Subcutaneous adipose tissue (tissue), 4 donors: Measurements from ENCODE around the gene MYF5. TPM values are rescaled to one million over a fixed set of nuclear protein-coding genes. Genes with fewer than 3 reads are reported as not detected.

Experiments
- total RNA-seq, 4 donors: library from RNA; depleted of rRNA; stranded (reverse); fragments of >200 nt; gene quantifications; one replicate each; pipeline ENCODE4 v1.1.0, GENCODE V29; 2016
- TF ChIP-seq, protein P1 (sequence below): fragments of 450-650 bp; IDR thresholded peaks from one replicate; pipeline ENCODE4 v1.5.1; 2016; ENCODE audit warnings: low read depth, mild to moderate bottlenecking, control low read depth, antibody characterized with exemption, moderate library complexity

Gene MYF5
- total RNA-seq, 4 donors from 2014 or later, result not detected

DNA sequence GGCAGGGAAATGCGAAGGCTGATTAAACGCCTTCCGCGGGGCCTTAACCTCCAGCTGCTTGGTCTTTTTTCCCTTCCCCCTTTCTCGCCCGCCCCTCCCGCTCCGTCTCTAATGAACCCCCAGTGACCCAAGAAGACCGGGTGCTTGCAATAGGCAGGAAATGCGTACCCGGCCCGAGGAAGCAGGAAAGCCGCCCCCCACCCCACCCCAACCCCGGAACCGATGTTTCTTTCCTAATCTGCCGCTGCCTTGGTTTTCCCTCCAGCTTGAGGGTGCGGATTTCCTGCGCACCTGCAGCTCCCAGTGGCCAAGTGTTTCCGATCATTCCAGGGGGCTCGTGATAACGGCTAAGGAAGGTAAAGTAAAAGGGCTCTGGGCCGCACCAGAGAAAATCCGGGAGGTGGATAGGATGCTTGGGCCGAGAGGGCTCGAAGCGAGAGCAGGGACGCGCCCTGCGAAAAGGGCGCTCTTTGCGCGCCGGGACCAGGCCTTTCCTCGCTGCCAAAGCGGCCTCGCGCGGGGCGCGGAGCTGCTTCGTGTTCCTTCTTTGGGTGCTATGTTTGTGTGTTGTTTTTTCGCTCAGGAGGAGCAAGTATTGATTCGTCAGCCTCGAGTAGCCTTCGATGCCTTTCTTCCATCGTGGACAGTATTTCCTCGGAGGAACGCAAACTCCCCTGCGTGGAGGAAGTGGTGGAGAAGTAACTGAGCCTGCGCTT lies 8.3 kb upstream of the MYF5 start:
- TF ChIP-seq, protein P1, sequence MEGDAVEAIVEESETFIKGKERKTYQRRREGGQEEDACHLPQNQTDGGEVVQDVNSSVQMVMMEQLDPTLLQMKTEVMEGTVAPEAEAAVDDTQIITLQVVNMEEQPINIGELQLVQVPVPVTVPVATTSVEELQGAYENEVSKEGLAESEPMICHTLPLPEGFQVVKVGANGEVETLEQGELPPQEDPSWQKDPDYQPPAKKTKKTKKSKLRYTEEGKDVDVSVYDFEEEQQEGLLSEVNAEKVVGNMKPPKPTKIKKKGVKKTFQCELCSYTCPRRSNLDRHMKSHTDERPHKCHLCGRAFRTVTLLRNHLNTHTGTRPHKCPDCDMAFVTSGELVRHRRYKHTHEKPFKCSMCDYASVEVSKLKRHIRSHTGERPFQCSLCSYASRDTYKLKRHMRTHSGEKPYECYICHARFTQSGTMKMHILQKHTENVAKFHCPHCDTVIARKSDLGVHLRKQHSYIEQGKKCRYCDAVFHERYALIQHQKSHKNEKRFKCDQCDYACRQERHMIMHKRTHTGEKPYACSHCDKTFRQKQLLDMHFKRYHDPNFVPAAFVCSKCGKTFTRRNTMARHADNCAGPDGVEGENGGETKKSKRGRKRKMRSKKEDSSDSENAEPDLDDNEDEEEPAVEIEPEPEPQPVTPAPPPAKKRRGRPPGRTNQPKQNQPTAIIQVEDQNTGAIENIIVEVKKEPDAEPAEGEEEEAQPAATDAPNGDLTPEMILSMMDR, result no peak

DNA sequence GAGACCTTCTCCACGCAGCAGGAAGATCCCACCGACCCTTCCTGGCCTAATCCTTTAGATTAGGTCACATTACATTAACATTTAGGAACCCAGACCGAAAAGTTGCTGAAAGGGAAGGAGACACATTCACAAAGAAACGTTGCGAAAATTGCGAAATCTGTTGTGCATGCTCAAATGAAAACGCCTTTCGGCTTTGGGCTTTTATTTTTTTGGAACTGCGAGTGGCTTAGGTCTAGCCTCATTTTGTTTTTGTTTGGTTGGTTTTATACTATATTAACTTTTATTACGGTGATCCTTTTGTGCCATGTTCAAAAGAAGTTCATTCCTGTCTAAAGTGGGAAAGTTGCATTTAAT lies 7.8 kb upstream of the MYF5 start:
- TF ChIP-seq, protein P1, result no peak

DNA sequence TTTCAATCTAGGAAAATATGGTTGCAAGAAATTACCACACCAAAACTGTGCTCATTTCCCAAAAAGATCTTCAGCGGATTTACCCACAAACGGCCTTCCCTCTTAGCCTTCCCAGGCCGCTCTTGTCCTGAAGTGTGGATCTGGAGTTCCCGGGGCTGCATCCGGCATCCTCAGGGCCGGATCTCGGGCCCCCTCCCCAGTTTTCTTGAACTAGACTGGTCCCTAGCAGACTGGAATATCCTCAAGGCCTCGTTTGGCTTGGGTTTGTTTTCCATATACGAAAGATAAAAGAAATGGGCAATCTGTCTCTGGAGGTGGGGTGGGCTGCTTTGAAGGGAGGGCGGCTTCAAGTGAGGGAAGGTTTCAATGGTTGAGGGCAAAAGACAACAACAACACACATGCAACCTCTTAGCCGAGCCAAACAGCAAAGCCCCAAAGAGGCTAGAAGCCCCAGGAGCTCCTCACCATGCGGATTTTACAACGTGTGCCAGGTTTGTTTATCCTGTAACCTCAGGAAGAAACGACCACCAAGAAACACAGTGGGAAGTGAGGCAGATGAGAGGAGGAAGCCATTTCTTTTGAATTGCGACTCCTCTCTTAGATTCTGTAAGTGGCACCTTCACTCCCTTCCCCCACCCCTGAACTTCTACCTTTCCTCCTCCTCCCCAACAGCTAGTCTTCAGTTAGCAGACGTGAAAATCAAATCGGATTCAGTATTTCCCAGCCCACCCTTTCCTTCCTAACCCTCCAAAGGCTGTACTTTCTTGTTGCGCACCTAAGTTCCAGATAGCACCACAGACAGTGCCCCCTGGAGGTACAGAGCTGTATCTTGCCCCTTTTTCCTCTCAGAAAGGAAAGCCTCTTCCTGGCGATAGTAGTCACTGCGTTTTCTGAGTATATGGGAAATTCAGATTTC lies 6.6 kb upstream of the MYF5 start:
- TF ChIP-seq, protein P1, result no peak

DNA sequence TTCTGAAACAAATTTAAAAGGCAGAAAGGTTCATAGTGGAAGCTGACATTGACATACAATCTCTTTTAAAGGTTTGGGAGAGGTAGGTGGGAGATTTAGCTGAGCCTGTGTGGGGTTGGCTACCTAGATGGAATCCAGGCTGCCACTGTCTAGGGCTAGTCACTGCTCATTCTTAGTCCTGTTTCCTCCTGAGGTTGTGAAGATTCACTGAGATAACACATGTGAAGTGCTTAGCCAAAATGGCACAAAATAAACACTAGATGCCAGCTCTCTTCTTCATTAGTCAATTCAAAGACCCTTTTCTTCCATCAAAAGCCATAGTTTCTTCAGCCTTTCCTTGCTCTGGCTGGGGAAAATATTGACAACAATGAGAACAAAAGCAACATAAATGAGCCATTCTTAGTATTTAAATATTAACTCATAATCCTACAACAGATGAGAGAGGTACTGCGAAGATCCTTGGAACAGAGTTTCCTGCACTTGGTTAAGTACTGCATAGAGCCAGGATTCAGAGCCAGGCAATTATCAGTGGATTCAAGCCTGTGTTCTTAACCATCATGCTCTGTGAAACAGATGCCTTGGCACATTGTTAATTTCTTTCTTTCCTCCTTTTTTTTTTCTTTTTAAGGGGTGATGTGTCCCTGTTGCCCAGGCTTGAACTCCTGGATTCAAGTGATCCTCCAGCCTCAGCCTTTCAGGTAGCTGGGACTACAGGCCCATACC lies 5.8 kb upstream of the MYF5 start:
- TF ChIP-seq, protein P1, result no peak

DNA sequence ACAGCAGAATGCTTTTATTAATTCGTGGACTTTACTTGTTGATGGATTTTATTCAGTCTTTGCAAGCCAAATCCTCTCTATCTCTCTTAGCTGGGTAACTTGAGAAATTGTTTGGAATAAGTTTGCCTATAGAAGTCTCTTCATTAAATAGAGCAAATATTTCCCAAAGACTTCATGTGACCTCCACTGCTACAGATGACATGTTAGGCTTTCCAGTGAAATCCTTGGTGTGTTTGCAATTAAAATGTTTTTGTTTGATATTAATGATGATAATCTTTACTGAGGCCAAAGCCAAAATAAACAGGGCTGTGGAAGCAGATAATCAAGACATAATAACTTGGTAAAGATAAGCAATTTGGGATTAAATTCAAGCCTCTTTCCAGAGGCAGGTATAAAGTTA lies 4.8 kb upstream of the MYF5 start:
- TF ChIP-seq, protein P1, result no peak

DNA sequence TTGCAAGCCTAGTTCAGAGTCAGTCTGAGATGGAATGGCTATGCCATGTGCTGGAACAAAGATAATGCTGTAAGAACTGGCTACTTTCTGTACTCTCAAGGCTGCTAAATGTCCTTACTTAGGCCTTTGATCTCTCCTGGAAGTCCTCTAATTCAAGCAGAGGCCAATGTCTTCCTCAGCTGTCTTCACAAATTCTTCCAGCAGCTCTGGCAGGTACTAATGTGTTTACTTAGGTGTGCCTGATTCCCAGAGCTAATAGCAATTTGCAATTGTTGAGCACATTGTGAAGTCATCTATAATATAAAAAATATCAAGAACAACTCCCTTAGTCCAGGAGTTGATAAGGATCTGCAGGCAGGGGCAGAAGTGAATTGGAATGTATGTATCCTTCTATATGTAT lies 3.8 kb upstream of the MYF5 start:
- TF ChIP-seq, protein P1, result no peak

DNA sequence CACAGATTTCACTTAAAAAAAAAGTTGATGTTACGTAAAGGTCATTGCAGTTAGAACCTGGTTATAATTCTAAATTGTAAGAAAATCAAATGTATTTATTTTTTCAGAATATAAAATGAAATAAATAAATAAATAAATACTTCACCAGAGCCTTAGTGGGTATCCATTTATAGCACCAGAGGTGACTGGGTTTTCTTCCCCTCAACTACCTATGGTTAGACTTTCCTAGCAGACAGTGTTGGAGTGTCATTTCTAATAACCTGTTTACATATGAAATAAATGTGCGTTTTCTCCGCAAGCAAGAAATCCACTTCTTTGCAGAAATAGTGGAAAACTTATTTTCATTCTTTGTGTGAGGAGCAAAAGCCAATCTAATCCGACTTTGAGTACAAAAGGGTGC lies 3.3 kb upstream of the MYF5 start:
- TF ChIP-seq, protein P1, result no peak
